GM19372 (cell line): ENCODE results near the gene RAPGEF2.
"Not testable (repeated sequence)": the region's sequence is repeated elsewhere in the genome, so short reads cannot be mapped to it uniquely, and the experiment has no call there.

Experiments
- ATAC-seq: cut with Tn5 transposase; IDR thresholded peaks from one replicate; pipeline ENCODE4 v1.9.1; 2021; ENCODE audit warnings: mild to moderate bottlenecking, low read depth, moderate library complexity; ENCODE audit not compliant: unreplicated experiment

The RAPGEF2 gene, protein sequence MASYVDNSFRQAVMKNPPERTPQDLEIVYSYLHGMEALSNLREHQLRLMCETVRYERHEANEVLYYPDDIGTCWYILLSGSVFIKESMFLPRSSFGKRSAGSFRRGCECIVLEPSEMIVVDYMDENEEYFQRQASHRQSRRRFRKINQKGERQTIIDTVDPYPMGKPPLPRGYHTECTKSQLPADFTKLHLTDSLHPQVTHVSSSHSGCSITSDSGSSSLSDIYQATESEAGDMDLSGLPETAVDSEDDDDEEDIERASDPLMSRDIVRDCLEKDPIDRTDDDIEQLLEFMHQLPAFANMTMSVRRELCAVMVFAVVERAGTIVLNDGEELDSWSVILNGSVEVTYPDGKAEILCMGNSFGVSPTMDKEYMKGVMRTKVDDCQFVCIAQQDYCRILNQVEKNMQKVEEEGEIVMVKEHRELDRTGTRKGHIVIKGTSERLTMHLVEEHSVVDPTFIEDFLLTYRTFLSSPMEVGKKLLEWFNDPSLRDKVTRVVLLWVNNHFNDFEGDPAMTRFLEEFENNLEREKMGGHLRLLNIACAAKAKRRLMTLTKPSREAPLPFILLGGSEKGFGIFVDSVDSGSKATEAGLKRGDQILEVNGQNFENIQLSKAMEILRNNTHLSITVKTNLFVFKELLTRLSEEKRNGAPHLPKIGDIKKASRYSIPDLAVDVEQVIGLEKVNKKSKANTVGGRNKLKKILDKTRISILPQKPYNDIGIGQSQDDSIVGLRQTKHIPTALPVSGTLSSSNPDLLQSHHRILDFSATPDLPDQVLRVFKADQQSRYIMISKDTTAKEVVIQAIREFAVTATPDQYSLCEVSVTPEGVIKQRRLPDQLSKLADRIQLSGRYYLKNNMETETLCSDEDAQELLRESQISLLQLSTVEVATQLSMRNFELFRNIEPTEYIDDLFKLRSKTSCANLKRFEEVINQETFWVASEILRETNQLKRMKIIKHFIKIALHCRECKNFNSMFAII (N-terminal part only)

GRCh38 chr4:159102622-159103383 is at the start of gene RAPGEF2:
RAPGEF2 (plus strand) TSS chr4:159103079; CDS start chr4:159104163, 1,084 bp downstream.
- ATAC-seq: peak; percentile 74

GRCh38 chr4:159055833-159056232 is 47.0 kb upstream of the RAPGEF2 start:
- ATAC-seq: no peak

GRCh38 chr4:159060161-159060560 is 42.7 kb upstream of the RAPGEF2 start:
- ATAC-seq: no peak

DNA sequence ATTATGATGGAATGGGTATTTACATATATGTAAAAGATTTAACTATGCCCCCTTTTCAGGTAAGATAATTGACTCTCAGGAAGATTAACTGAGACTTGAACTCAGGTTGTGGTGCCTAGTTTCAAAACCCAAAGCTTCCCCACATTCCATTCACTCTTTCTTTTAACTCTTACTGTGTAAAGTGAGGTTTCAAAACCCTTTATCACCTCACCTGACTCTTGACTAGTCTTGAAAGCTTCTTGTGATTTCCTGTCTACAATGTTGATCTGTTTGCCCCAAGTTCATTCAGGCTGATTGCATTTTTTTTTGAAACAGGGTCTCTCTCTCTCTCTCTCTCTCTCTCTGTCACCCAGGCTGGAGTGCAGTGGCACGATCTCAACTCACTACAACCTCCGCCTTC is 40.5 kb upstream of the RAPGEF2 start:
- no peak for ATAC-seq

- no peak for ATAC-seq
These were observed 37.2 kb upstream of the RAPGEF2 start for GRCh38 chr4:159065513-159066240.

GRCh38 chr4:159068139-159068538 is 34.7 kb upstream of the RAPGEF2 start:
- ATAC-seq: not testable (repeated sequence)

DNA sequence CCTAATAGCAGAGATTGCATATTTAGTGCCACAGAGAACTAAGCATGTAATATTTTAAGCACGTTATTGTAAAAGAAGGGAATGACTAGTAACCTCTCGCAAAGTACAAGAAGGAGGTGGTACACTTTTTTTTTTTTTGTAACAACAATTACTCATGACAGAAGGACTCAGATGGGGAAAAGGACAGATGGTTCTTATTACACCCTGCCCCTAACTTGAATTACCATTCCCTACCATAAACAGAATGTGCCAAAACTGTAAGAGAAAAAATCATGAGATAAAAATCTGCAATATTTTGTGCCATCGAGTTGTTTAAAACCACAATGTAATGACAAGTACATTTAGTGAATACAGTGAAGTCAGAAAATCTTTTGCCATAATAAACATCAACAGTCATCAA is 33.0 kb upstream of the RAPGEF2 start:
- no peak for ATAC-seq

DNA sequence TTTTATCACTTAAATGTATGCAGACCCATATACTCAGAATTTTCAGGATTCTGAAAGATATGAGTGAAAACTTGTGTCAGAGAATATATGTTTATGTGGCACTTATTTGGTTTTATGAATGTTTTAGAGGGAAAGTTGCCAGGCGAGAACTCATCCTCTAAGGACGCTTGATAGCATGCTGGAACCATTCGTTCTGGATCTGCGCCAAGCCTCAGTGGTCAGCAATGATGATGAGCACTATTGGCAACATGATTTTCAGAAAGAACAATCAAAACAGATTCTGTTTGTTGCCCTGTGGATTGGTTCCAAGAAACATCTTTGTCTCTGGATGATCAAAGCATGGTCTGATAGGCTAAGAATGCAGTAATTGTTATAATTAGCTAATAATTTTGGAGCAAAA is 32.1 kb upstream of the RAPGEF2 start:
- ATAC-seq: no peak

DNA sequence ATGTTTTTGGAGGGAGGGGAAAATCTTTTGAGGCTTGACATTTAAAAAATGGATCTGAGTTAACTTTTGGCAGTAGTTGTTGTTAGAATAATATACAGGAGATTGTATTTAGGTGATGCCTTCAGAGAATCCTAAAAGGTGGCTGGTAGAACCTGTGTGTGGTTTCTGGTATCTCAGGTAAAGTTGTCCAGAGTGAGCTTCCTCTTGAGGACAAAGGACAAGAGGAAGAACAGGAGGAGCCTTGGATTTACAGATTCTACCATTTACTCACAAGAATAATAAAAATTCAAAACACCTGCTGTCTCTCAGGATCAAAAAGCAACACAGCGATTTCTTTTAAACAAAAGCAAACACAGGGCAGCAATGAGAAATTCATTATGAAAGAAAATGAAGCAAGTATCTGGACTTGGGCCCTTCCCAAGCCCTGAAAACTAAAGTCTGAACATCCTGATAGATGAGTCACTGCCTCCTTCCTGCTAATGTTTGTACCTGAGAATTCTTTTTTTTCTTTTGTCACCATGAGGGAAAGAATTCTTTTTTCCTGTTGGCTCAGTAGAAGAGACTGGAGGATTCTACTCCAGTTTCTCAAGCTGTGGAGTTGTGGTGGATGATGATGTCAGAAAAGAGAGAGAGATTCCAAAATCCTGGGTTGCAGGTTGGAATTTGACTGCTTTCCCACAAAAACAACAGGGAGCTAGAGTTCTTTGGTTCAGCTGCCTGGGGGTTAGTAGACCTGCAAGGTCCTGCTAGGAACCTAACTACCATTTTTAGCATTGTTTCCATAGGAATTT is 31.5 kb upstream of the RAPGEF2 start:
- ATAC-seq: no peak

DNA sequence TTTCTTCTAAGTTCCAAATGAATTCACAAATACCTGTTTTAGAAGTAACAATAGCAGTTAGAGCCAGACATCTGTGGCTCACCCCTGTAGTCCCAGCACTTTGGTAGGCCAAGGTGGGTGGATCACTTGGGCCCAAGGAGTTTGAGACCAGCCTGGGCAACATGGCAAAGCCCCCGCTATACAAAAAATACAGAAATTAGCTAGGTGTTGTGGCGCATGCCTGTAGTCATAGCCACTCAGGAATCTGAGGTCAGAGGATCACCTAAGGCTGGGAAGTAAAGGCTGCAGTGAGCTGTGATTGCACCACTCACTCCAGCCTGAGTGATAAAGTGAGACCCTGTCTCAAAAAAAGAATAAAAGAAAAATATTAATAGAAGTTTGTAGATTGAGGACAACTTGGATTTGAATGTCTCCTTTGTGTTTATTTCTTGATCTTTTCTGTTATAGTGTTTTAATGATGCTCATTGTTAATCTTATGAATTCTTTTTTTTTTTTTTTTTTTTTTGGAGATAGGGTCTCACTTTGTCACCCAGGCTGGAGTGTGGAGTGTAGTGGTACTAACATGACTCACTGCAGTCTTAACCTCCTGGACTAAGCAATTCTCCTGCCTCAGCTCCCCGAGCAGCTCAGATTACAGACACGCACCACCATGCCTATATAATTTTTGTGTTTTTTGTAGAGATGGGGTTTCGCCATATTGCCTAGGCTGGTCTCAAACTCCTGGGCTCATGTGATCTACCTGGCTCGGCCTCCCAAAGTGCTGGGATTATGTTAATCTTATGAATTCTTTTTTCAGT is 30.7 kb upstream of the RAPGEF2 start:
- ATAC-seq: no peak

DNA sequence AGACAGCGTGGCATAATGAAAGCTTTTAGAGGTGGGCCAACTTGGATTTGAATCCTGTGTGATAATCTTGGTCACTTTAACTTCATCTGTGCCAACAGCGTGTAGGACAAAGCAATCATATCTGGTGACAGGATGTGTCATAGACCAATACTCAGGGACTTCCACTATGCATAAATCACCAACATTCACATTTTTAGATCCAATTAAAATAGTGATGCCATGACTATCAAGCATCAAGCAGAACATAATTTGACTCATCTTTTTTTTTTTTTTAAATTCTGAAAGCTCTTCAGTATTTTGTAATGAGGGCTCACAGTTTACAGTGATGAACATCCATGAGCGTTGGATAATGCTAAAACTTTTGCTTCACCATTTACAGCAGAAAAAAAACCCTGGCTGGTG is 27.3 kb upstream of the RAPGEF2 start:
- no peak for ATAC-seq

DNA sequence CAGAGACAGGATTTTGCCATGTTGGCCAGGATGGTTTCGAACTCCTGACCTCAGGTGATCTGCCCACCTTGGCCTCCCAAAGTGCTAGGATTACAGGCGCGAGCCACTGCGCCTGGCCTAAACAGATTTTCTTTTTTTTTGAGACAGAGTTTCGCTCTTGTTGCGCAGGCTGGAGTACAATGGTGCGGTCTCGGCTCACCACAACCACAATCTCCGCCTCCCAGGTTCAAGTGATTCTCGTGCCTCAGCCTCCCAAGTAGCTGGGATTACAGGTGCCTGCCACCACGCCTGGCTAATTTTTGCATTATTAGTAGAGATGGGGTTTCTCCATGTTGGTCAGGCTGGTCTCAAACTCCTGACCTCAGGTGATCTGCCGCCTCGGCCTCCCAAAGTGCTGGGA is 25.9 kb upstream of the RAPGEF2 start:
- ATAC-seq: not testable (repeated sequence)

DNA sequence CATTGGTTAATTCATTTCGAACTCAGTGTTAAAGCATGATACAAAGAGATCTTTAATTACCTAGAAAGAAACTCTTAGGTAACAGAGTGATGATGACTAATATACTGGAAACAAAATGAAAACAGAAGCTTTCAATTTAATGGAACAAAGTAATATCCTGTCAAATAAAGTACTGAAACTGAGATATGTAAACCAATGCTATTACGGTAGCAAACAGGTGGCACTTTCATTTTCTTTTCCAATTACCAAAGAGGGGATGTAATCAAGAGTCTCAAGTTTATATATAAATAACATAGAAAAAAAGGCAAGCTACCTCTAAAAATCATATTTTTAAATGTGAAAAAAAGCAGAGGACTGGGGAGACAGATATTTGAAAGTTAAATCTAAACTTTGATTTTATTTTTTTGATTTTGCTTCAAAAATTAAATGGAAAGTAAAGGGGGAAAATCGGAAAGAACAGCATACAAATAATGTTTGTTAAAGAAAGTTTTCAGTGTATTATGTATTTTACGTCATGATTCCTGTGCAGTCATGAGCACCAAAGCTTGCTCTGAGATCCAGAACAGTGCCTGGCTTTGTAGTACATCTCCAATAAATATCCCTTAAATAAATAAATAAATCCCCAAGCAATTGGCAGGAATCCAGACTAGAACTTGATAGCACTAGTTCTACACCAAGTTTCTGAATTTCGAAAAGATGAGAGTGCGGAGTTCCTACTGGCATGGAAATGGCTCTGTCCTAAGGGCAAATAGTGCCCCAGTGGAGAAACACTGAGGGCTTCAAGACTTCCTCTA is 25.0 kb upstream of the RAPGEF2 start:
- ATAC-seq: peak; percentile 96

GRCh38 chr4:159079074-159079473 is 23.8 kb upstream of the RAPGEF2 start:
- no peak for ATAC-seq

DNA sequence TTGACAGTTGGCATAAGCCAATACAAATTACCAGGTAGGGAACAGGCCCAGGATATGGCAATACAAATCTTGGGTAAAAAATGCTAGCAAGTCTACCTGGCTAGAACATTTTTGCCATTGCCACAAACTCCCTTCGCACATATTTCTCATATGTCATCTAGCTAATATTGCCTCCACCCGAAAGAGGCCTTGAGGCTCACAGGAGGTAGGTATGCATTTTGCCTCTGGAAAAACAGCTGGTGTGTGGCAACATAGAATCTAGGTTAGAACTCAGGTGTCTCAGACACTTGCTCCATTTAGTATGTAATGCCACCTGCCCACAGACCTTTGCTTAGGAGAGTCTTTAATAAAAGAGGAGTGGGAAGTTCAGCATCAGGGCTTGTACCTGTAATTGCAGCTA is 16.3 kb upstream of the RAPGEF2 start:
- ATAC-seq: no peak

GRCh38 chr4:159090255-159090654 is 12.6 kb upstream of the RAPGEF2 start:
- no peak for ATAC-seq

DNA sequence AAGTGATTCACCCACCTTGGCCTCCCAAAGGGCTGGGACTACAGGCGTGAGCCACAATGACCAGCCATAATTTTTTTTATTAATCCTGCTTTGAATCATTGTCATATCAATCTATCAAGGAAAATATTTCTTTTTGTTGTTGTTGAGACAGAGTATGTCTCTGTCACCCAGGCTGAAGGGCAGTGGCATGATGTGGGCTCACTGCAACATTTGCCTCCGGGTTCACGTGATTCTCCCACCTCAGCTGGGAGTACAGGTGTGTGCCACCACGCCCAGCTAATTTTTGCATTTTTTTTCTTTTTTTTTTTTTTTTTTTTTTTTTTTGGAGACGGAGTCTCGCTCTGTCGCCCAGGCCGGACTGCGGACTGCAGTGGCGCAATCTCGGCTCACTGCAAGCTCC is 8.7 kb upstream of the RAPGEF2 start:
- ATAC-seq: not testable (repeated sequence)

- ATAC-seq: no peak
These were observed 6.4 kb upstream of the RAPGEF2 start for GRCh38 chr4:159096434-159096833.
